ENCODE results near the gene FAM20B.

DNA sequence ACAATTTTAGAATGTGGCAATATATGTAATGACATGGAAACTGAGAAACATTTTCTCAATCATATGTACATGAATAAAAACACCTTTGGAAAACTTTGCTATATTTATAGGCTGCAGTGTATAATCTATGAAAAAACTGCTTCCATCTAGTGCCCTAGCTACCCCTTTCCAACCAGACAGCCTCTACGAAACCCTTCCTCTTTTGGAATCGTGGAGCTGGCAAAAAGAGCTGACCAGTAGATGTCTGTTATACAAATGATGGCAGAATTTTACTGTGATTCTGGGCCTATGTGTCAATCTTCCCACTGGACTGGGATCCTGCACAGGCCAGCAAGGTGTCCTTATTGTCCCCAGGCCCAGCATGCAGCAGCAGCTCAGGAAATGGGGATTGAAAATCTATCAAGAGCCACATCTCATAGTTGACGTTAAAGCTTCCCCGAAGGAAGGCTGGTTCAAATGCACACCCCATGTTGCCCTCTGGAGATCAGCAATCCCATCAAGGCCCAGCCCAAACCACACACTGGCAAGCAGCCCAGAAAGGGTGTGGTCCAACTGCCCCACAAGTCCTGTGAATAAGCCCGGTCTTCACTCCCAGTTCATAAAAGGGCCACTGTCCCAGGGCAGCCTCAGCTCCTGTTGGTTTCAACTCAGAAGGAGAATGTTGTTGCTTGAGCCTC lies 8.8 kb upstream of the FAM20B start:
- TF ChIP-seq EZH2 (IDR thresholded peaks at IDR 0.05; ENCODE audit: borderline replicate concordance, low read length), result no peak
- TF ChIP-seq, protein P1, sequence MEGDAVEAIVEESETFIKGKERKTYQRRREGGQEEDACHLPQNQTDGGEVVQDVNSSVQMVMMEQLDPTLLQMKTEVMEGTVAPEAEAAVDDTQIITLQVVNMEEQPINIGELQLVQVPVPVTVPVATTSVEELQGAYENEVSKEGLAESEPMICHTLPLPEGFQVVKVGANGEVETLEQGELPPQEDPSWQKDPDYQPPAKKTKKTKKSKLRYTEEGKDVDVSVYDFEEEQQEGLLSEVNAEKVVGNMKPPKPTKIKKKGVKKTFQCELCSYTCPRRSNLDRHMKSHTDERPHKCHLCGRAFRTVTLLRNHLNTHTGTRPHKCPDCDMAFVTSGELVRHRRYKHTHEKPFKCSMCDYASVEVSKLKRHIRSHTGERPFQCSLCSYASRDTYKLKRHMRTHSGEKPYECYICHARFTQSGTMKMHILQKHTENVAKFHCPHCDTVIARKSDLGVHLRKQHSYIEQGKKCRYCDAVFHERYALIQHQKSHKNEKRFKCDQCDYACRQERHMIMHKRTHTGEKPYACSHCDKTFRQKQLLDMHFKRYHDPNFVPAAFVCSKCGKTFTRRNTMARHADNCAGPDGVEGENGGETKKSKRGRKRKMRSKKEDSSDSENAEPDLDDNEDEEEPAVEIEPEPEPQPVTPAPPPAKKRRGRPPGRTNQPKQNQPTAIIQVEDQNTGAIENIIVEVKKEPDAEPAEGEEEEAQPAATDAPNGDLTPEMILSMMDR (IDR thresholded peaks at IDR 0.05; ENCODE audit: low read length), result no peak

Measured in OCI-LY1 (cell line).